HTERT RPE-1 (cell line): ENCODE data around the gene SLC15A3.
"Not testable (repeated sequence)": the region's sequence is repeated elsewhere in the genome, so short reads cannot be mapped to it uniquely, and the experiment has no call there.

Source experiments
- in situ Hi-C: fragments of 300-500 bp; cut with MboI; formaldehyde crosslinking; loops from 4 replicates; pipeline ENCODE4 v1.14.3; 2020; ENCODE audit warnings: low sequenced_read_pairs

SLC15A3 gene

GRCh38 chr11:60916669-60917206 is 35.2 kb downstream of the SLC15A3 start:
- in situ Hi-C loops, result no loop called here

GRCh38 chr11:60915248-60915914 is 36.6 kb downstream of the SLC15A3 start:
- in situ Hi-C loops, result no loop called here

GRCh38 chr11:60914633-60915247 is 37.2 kb downstream of the SLC15A3 start:
- in situ Hi-C loops, result no loop called here

- in situ Hi-C loops, result no loop called here
Measured at GRCh38 chr11:60913793-60914632, 38.0 kb downstream of the SLC15A3 start, which contains the start of gene TMEM109. TSS of gene TMEM109 (plus strand) at chr11:60914158. CDS start at chr11:60919694, 5,536 bp downstream.

GRCh38 chr11:60912851-60913528 is 39.0 kb downstream of the SLC15A3 start:
- in situ Hi-C loops, result no loop called here

GRCh38 chr11:60912223-60912850 is 39.6 kb downstream of the SLC15A3 start:
- in situ Hi-C loops, result no loop called here

GRCh38 chr11:60910711-60911380 is 41.1 kb downstream of the SLC15A3 start:
- in situ Hi-C loops, result no loop called here

GRCh38 chr11:60910281-60910687 is 41.7 kb downstream of the SLC15A3 start:
- in situ Hi-C loops, result no loop called here

- in situ Hi-C loops, result not testable (repeated sequence)
Measured at GRCh38 chr11:60909680-60910280, 42.2 kb downstream of the SLC15A3 start.

GRCh38 chr11:60908803-60909202 is 43.2 kb downstream of the SLC15A3 start:
- in situ Hi-C loops, result no loop called here

- in situ Hi-C loops, result no loop called here
Measured at GRCh38 chr11:60906132-60906972, 45.6 kb downstream of the SLC15A3 start, which contains the start of gene PRPF19. TSS of gene PRPF19 (minus strand) at chr11:60906585. CDS start at chr11:60906382, 203 bp downstream.

- in situ Hi-C loops, result no loop called here
Measured at GRCh38 chr11:60905551-60906113, 46.3 kb downstream of the SLC15A3 start.

GRCh38 chr11:60905047-60905446 is 46.9 kb downstream of the SLC15A3 start:
- in situ Hi-C loops, result no loop called here

GRCh38 chr11:60902625-60903024 is 49.4 kb downstream of the SLC15A3 start:
- in situ Hi-C loops, result no loop called here

GRCh38 chr11:60900673-60901404 is 51.1 kb downstream of the SLC15A3 start:
- in situ Hi-C loops, result no loop called here

GRCh38 chr11:60899977-60900376 is 52.0 kb downstream of the SLC15A3 start:
- in situ Hi-C loops, result no loop called here
